MM.1S (cell line): Measurements from ENCODE around the gene RPL29.

Experiments
- EZH2phosphoT487 ChIP-seq: fragments of 300-600 bp; sonication (generic); IDR thresholded peaks from 2 replicates; pipeline ENCODE4 v1.6.1; 2018; ENCODE audit warnings: antibody characterized with exemption, low read length
- TF ChIP-seq, protein P1 (sequence below): fragments of 300-600 bp; sonication (generic); IDR thresholded peaks from 2 replicates; pipeline ENCODE4 v1.5.1; 2016; ENCODE audit warnings: antibody characterized with exemption, low read length, mixed read lengths

- TF ChIP-seq, protein P1, sequence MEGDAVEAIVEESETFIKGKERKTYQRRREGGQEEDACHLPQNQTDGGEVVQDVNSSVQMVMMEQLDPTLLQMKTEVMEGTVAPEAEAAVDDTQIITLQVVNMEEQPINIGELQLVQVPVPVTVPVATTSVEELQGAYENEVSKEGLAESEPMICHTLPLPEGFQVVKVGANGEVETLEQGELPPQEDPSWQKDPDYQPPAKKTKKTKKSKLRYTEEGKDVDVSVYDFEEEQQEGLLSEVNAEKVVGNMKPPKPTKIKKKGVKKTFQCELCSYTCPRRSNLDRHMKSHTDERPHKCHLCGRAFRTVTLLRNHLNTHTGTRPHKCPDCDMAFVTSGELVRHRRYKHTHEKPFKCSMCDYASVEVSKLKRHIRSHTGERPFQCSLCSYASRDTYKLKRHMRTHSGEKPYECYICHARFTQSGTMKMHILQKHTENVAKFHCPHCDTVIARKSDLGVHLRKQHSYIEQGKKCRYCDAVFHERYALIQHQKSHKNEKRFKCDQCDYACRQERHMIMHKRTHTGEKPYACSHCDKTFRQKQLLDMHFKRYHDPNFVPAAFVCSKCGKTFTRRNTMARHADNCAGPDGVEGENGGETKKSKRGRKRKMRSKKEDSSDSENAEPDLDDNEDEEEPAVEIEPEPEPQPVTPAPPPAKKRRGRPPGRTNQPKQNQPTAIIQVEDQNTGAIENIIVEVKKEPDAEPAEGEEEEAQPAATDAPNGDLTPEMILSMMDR: no peak
- TF ChIP-seq EZH2phosphoT487: no peak
These were observed 25.1 kb upstream of the RPL29 start for GRCh38 chr3:52020796-52021195.
